GM20000 (cell line): Measurements from ENCODE around the gene SLC35E2B.
"Not testable (repeated sequence)": the region's sequence is repeated elsewhere in the genome, so short reads cannot be mapped to it uniquely, and the experiment has no call there.

Source experiments
- DNase-seq: peaks from one replicate; pipeline ENCODE4 v3.0.0; 2012; ENCODE audit warnings: low spot score
- CTCF ChIP-seq: IDR thresholded peaks from 2 replicates; pipeline ENCODE4 v1.5.1; 2012; ENCODE audit warnings: mild to moderate bottlenecking, control low read depth; ENCODE audit errors: extremely low read depth, missing control alignments

Gene SLC35E2B

GRCh38 chr1:1677718-1678580 is 14.6 kb downstream of the SLC35E2B start:
- peak; percentile 86 for DNase-seq
- no peak for TF ChIP-seq CTCF

GRCh38 chr1:1676087-1676486 is 16.5 kb downstream of the SLC35E2B start:
- not testable (repeated sequence) for DNase-seq

- not testable (repeated sequence) for DNase-seq
These were observed 17.4 kb downstream of the SLC35E2B start for GRCh38 chr1:1675218-1675617.

GRCh38 chr1:1674806-1675205 is 17.8 kb downstream of the SLC35E2B start:
- DNase-seq = not testable (repeated sequence)

GRCh38 chr1:1672181-1672965 is 20.2 kb downstream of the SLC35E2B start:
- no peak for DNase-seq
- no peak for TF ChIP-seq CTCF

- TF ChIP-seq CTCF = no peak
- no peak for DNase-seq
These were observed 21.1 kb downstream of the SLC35E2B start for GRCh38 chr1:1671365-1672119.

- TF ChIP-seq CTCF = no peak
- DNase-seq = no peak
These were observed 21.7 kb downstream of the SLC35E2B start for GRCh38 chr1:1670866-1671265.

GRCh38 chr1:1669468-1670440 is 22.8 kb downstream of the SLC35E2B start:
- TF ChIP-seq CTCF = no peak
- no peak for DNase-seq
